GM19035 (cell line): ENCODE measurements around the gene PSORS1C2.

Experiments used
- ATAC-seq: cut with Tn5 transposase; IDR thresholded peaks from one replicate; pipeline ENCODE4 v1.9.1; 2021; ENCODE audit not compliant: unreplicated experiment

The PSORS1C2 gene

GRCh38 chr6:31114970-31115849, 23.7 kb downstream of the PSORS1C2 start:
- ATAC-seq, result no peak

GRCh38 chr6:31114541-31114878, 24.4 kb downstream of the PSORS1C2 start, which contains the start of gene PSORS1C1:
Gene PSORS1C1 (plus strand): TSS chr6:31114800. CDS start chr6:31129633, 14,833 bp downstream.
- ATAC-seq, result no peak

GRCh38 chr6:31113861-31114540, 24.9 kb downstream of the PSORS1C2 start:
- no peak for ATAC-seq

- no peak for ATAC-seq
Measured at GRCh38 chr6:31112478-31112877, 26.4 kb downstream of the PSORS1C2 start, which contains the start of gene C6orf15. Gene C6orf15 (minus strand): TSS chr6:31112575. CDS start chr6:31112555, 20 bp downstream.

- no peak for ATAC-seq
Measured at GRCh38 chr6:31111712-31112111, 27.2 kb downstream of the PSORS1C2 start.

GRCh38 chr6:31110825-31111582, 27.9 kb downstream of the PSORS1C2 start:
- no peak for ATAC-seq

- ATAC-seq, result no peak
Measured at GRCh38 chr6:31107052-31107451, 31.8 kb downstream of the PSORS1C2 start.

GRCh38 chr6:31103136-31103535, 35.7 kb downstream of the PSORS1C2 start:
- no peak for ATAC-seq

GRCh38 chr6:31098449-31098938, 40.4 kb downstream of the PSORS1C2 start:
- ATAC-seq, result no peak

GRCh38 chr6:31096656-31097055, 42.2 kb downstream of the PSORS1C2 start:
- no peak for ATAC-seq

- no peak for ATAC-seq
Measured at GRCh38 chr6:31096215-31096614, 42.7 kb downstream of the PSORS1C2 start.

- no peak for ATAC-seq
Measured at GRCh38 chr6:31094389-31094881, 44.4 kb downstream of the PSORS1C2 start.

GRCh38 chr6:31092769-31093505, 45.9 kb downstream of the PSORS1C2 start:
- no peak for ATAC-seq

- ATAC-seq, result no peak
Measured at GRCh38 chr6:31092238-31092637, 46.6 kb downstream of the PSORS1C2 start.

GRCh38 chr6:31091680-31092079, 47.2 kb downstream of the PSORS1C2 start:
- no peak for ATAC-seq

- ATAC-seq, result no peak
Measured at GRCh38 chr6:31090973-31091364, 47.9 kb downstream of the PSORS1C2 start.

GRCh38 chr6:31090275-31090972, 48.4 kb downstream of the PSORS1C2 start:
- no peak for ATAC-seq
